HG02759 (cell line): Measurements from ENCODE around the gene PRKCE.

ENCODE experiments used
- ATAC-seq: cut with Tn5 transposase; IDR thresholded peaks from one replicate; pipeline ENCODE4 v1.9.1; 2021; ENCODE audit warnings: mild to moderate bottlenecking, moderate library complexity; ENCODE audit not compliant: unreplicated experiment

The PRKCE gene

GRCh38 chr2:46087492-46087891 lies 436.0 kb downstream of the PRKCE start:
- no peak for ATAC-seq

- ATAC-seq, result no peak
These were observed 439.5 kb downstream of the PRKCE start for GRCh38 chr2:46091004-46091403.

- no peak for ATAC-seq
These were observed 440.6 kb downstream of the PRKCE start for GRCh38 chr2:46091961-46092667.

DNA sequence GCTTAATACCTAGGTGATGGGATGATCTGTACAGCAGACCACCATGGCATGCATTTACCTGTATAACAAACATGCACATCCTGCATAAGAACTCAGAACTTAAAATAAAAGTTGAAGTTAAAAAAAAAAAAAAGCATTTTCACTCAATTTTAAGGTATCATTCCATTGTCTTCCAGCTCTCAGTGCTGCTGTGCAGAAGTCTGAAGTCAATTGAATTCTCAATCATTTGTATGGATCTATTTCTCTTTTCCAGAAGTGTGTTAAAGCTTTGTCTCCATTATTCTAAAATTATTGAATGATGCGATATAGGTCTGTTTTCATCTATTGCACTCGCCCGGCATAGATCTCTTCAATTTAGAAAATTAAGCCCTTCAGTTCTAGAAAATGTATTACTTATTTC lies 443.2 kb downstream of the PRKCE start:
- ATAC-seq, result no peak

DNA sequence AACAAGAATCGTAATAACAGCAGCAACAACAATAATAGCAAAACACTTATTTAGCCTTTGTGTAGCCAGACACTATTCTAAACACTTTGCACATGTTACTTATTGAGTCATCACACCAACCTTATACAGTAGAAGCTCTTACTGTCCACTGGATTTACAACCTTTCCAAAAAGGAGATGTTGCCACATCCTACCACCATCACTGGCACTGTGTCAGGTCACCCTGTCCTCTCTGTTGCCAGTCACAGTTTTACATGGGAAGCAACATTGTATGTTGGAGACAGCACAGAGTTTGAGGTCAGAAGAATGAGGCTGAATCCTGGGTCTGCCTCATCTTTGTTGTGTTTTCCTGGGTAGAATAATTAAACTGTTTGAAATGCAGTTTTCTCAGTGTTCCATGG lies 444.4 kb downstream of the PRKCE start:
- ATAC-seq, result no peak

GRCh38 chr2:46096260-46096659 lies 444.8 kb downstream of the PRKCE start:
- no peak for ATAC-seq

DNA sequence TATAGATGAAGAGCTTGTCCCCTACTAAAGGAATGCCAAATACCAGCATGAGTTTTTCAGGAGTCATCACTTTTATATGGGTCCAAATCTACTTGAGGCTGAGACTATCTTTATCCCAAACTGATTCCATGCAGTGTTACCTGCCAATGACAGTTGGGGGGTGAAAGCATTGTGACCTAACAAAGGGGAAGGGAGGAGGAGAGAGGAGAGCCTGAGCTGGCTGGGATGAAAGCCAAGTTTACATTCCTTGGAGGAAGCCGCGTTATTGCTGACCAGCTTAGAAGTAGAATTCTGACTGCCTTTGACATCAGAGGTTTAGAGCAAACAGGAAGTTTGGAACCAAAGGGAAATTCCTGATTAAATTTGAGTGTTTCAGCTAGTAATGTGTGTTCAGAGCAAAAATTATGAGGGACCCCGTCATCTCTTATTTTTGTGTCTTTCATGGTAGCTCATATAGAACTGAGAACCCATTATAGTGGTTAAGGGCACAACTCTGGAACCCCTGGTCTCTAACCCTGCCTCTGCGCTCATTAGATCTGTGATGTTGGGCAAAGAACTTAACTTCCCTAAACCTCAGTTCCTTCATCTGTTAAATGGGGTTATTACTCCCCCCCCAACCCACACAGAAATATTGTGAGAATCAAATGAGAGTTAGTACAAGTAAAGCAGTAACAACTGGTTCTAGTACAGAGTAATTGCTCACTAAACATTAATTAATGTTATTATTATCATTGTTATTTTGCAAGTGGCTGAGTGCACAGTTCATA lies 446.4 kb downstream of the PRKCE start:
- no peak for ATAC-seq

DNA sequence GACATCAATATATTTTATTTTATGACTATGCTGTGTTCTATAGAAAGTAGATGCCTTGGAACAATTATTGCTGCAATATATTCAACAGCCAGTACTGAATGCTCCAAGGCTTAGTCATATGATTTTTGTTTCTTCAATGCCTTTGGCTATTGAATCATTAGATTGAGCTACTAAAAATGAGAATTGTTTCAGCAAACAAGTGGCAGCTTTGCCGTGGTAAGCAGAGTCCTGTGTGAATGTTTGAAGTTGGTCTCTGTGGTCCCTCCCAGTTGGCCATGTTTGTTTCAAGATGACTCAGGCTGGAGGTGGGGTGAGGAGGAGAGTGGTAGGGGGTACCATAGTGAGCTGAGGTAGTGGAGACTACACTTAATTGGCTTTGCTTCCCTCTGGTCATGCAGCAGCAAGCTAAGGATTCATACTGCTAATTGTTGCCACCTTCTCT lies 447.2 kb downstream of the PRKCE start:
- no peak for ATAC-seq

GRCh38 chr2:46101557-46102220 lies 450.2 kb downstream of the PRKCE start:
- no peak for ATAC-seq

GRCh38 chr2:46106690-46107089 lies 455.2 kb downstream of the PRKCE start:
- no peak for ATAC-seq

- ATAC-seq, result no peak
These were observed 463.5 kb downstream of the PRKCE start for GRCh38 chr2:46114996-46115395.

DNA sequence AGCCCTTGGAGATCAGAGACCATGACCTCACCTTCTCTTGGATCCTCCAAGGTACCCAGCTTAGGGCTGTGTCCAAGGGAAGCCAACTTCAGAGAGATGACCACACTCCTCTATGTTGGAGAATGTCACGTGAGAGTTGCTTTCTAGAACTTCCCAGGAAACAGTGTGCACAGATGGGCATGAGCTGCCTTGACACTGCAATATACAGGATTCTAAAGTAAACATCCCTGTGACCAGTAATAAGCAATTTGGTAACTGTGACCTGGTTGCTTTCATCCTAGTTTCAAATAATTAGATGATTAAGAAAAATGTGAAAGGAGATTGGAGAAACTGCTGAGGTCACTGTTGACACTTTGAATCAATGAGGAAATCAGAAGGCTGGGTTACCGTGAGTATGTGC lies 464.7 kb downstream of the PRKCE start:
- no peak for ATAC-seq

GRCh38 chr2:46116553-46116991 lies 465.1 kb downstream of the PRKCE start:
- ATAC-seq, result no peak

GRCh38 chr2:46117379-46117778 lies 465.9 kb downstream of the PRKCE start:
- ATAC-seq, result no peak

- ATAC-seq, result no peak
These were observed 466.5 kb downstream of the PRKCE start for GRCh38 chr2:46117994-46118393.

DNA sequence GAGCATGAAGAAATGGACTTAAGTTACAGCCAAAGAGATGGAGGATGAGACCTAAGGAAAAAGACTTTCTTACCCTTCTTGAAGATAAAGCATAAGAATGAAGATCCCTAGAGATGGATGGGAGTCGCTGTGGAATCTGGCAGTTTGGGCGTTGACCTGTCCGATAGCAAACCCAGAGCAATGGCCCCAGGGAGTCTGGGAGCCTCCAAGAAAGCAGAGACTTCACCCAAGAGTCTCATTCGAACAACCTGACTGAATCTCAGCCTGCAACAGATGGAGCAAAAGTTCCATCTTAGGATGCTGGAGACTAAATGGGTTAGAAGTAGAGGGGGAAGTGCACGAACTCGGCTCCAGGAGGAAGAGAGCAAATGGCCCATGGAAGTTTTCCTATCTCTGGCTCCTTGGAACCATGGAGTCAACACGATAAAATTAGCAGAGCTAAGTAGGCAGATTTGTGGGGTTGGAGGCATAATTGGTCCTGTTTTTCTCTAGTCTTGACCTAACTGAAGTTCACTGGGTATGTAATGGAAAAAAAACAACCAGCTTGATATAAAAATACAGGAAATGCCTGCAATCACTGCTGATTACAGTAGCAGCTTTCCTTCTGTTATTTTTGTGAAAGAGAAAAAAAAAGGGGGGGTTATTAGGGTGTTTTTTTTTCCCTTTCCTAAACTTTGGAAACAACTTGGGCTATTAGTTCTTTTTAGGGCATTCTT lies 467.3 kb downstream of the PRKCE start:
- ATAC-seq, result no peak

- ATAC-seq, result no peak
These were observed 468.0 kb downstream of the PRKCE start for GRCh38 chr2:46119453-46119852.

DNA sequence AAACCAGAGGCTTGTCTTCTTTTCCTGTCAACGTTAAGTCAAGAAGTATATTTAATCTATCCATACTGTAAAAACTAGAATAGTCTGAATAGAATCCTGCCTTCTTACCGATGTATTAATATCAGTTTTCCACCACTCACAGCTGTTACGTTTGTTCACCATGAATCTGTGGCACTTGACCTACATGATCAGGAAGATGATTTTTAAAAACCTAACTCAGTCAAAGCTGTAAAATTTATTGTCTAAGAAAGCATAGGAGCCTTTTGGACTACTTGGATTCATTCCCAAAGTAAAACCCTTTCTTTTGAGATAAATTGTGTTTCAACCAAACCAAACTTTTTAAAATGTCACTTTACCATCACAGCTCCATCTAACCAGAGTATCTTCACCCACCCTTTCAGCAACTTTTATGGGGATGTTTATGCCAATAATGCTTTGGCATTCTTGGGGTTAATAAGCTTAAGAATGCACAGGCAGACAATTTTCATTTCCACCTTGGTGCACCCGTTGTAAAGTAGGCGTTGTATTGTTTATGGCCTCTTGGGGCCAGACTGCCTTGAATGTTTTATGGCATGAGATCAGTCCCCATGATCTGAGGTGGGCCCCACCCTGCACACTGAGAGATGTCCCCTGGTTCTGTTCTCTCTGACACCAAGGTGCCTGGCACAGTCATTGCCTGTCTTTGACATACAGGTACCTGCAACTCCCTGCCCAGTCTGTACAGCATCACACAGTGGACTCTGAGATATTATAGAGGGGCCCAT lies 469.5 kb downstream of the PRKCE start:
- no peak for ATAC-seq

DNA sequence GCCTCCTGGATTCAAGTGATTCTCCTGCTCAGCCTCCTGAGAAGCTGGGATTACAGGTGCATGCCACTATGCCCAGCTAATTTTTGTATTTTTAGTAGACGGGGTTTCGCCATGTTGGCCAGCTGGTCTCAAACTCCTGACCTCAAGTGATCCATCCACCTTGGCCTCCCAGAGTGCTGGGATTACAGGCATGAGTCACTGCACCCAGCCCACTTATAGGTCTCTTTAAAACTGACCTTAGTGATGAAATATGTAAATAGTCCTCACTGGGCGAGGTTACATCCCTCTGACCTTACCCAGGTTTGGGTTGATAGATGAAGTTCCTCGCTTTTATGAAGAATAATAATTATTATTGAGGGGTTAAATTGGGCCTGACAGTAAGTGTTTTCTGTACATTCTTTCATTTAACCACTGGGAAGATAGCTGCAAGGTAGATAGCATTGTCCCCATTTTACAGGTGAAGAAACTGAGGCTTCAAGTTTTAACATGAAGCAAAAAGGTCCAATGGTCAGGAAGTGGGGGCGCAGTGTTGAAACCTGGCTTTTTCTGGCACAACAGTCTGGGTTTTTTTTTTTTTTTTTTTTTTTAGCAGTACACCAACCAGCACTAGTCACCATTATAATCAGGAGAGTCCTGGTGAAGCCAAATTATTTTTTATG lies 471.0 kb downstream of the PRKCE start:
- ATAC-seq, result no peak

DNA sequence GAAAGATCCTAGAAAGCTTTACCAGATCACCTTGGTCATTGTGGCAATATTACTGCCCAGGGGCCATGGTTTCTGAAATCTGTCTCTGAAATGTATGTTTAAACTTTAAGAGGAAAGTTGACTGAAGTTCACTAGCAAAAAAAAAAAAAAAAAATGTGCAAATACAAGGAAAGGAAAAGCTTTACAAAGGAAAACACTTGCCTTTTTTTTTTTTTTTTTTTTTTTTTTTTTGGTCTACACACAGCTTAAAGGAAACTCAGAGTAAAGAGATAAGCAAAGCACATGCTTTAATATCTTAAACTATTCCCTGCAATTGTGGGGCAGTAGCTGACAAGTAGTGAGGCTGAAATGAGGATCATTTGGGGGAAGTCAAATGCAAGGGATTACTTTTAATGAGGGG lies 471.5 kb downstream of the PRKCE start:
- ATAC-seq, result no peak
